Transverse colon (tissue), 4 donors: Measurements from ENCODE around the gene ERICH2. TPM values are rescaled to one million over a fixed set of nuclear protein-coding genes. Genes with fewer than 3 reads are reported as not detected.
"Not testable (repeated sequence)": the region's sequence is repeated elsewhere in the genome, so short reads cannot be mapped to it uniquely, and the experiment has no call there.

Experiments used
- DNase-seq: peaks from one replicate; pipeline ENCODE4 v3.0.0-alpha.2; 2019
- H3K27ac ChIP-seq, 4 donors: fragments of 200-600 bp; sonication (generic); 2 replicates each; pipeline ENCODE4 v1.5.1; 2016 to 2018; ENCODE audit warnings: inconsistent platforms in 4 of 4
- H3K27me3 ChIP-seq: fragments of 200-600 bp; sonication (generic); 2 replicates; pipeline ENCODE4 v1.5.1; 2017; ENCODE audit warnings: inconsistent platforms
- H3K36me3 ChIP-seq, 4 donors: fragments of 200-600 bp; sonication (generic); 2 replicates each; pipeline ENCODE4 v1.5.1; 2017 to 2019; ENCODE audit warnings: inconsistent platforms in 4 of 4
- H3K4me1 ChIP-seq, 4 donors: fragments of 200-600 bp; sonication (generic); 2 replicates each; pipeline ENCODE4 v1.5.1; 2017 to 2020; ENCODE audit warnings: inconsistent platforms in 4 of 4
- H3K4me3 ChIP-seq, 4 donors: fragments of 200-600 bp; sonication (generic); 1 replicate in 1 of 4; 2 replicates in 3 of 4; pipeline versions ENCODE4 v1.5.1 to v1.6.1; 2017 to 2019; ENCODE audit warnings: inconsistent platforms in 4 of 4
- H3K9me3 ChIP-seq, 2 donors: fragments of 200-600 bp; sonication (generic); 2 replicates each; pipeline ENCODE4 v1.5.1; 2017 to 2019; ENCODE audit warnings: inconsistent platforms in 2 of 2
- CTCF ChIP-seq, 5 experiments: fragments of 200-600 bp in 3 of 5; fragments of 450-650 bp in 2 of 5; sonication (generic) in 3 of 5; IDR thresholded peaks; 1 replicate in 2 of 5; 2 replicates in 3 of 5; pipeline ENCODE4 v1.5.1; 2016 to 2017; ENCODE audit warnings: antibody characterized with exemption in 5 of 5, inconsistent platforms in 3 of 5, mild to moderate bottlenecking in 2 of 5, moderate library complexity in 1 of 5
- EP300 ChIP-seq: sonication (generic); formaldehyde crosslinking; IDR thresholded peaks from one replicate; pipeline ENCODE4 v1.6.1; 2017; ENCODE audit warnings: antibody characterized with exemption, low read depth
- POLR2A ChIP-seq: fragments of 450-650 bp; IDR thresholded peaks from one replicate; pipeline ENCODE4 v1.6.1; 2016; ENCODE audit warnings: antibody characterized with exemption, mild to moderate bottlenecking, moderate library complexity
- POLR2AphosphoS5 ChIP-seq, 3 donors: sonication (generic); formaldehyde crosslinking; IDR thresholded peaks; one replicate each; pipeline ENCODE4 v1.6.1; 2016; ENCODE audit warnings: antibody characterized with exemption in 3 of 3
- WGBS, 2 donors: methylation state at CpG; one replicate each; pipeline ENCODE4 v1.1.5; 2018; ENCODE audit warnings: low coverage in 1 of 2; 5-methylcytosine and 5-hydroxymethylcytosine counted together
- in situ Hi-C, 4 donors: fragments of 200-750 bp; cut with MboI; loops; one replicate each; pipeline versions ENCODE4 v1.15.0 to v1.15.1; 2017; ENCODE audit warnings: low sequenced_read_pairs in 3 of 4, low pct_ligation_motif_present in 1 of 4, low pct_unique_long_range_greater_than_20kb in 1 of 4
- intact Hi-C: fragments of 100-400 bp; cut with DNase I; formaldehyde crosslinking; loops from one replicate; pipeline ENCODE4 v1.15.1; 2023; ENCODE audit warnings: low total_unique reads
- total RNA-seq, 4 donors: library from RNA; depleted of rRNA; stranded (reverse); fragments of >200 nt; gene quantifications; one replicate each; pipeline ENCODE4 v1.1.0, GENCODE V29; 2016

The ERICH2 gene
- total RNA-seq, 4 donors from 2014 or later = not detected

- Histone ChIP-seq H3K27ac (no peak overlapping the region), H3K9me3 (no peaks in the 10 kb centered on the region), H3K27me3 (peaks cover 5% of the 10 kb centered on the region), H3K36me3 (no peaks in the 10 kb centered on the region), H3K4me1 (no peaks in the 10 kb centered on the region), H3K4me3 (no peak overlapping the region)
- in situ Hi-C loops = no loop called here
- TF ChIP-seq POLR2AphosphoS5 (IDR thresholded peaks at IDR 0.05) = no peak
- intact Hi-C loops = no loop called here
- 49 to 66% methylated on average over 6 of the region's 6 CpGs for WGBS, 2 donors
- DNase-seq = no peak
These were observed 24.9 kb upstream of the ERICH2 start for GRCh38 chr2:170745305-170745704.

GRCh38 chr2:170747921-170748320 is 22.3 kb upstream of the ERICH2 start:
- Histone ChIP-seq H3K4me1 (no peaks in the 10 kb centered on the region), H3K9me3 (no peaks in the 10 kb centered on the region), H3K27ac (no peak overlapping the region), H3K4me3 (no peak overlapping the region), H3K27me3 (peaks cover 11% of the 10 kb centered on the region), H3K36me3 (no peaks in the 10 kb centered on the region)
- DNase-seq = no peak
- intact Hi-C loops = no loop called here
- in situ Hi-C loops = no loop called here
- TF ChIP-seq EP300 (no peak), POLR2A (no peak), CTCF (IDR thresholded peaks at IDR 0.05) (no peak), POLR2AphosphoS5 (IDR thresholded peaks at IDR 0.05) (no peak)
- 33 to 44% methylated on average over 3 to 4 of the region's 4 CpGs for WGBS, 2 donors

GRCh38 chr2:170751555-170751954 is 18.6 kb upstream of the ERICH2 start:
- 92 to 95% methylated on average over 12 of the region's 12 CpGs for WGBS, 2 donors
- H3K4me1 ChIP-seq, H3K27ac ChIP-seq, intact Hi-C loops, H3K9me3 ChIP-seq, H3K4me3 ChIP-seq, in situ Hi-C loops, H3K36me3 ChIP-seq, DNase-seq: not testable (repeated sequence)
- H3K27me3 ChIP-seq = peaks cover 11% of the 10 kb centered on the region

GRCh38 chr2:170761572-170761971 is 8.6 kb upstream of the ERICH2 start:
- no peak for DNase-seq
- H3K36me3 ChIP-seq = no peaks in the 10 kb centered on the region
- intact Hi-C loops = no loop called here
- H3K9me3 ChIP-seq = no peaks in the 10 kb centered on the region
- TF ChIP-seq POLR2A = no peak
- no peak for TF ChIP-seq POLR2AphosphoS5 (IDR thresholded peaks at IDR 0.05)
- TF ChIP-seq CTCF (IDR thresholded peaks at IDR 0.05) = no peak
- no peak for TF ChIP-seq EP300
- no peak overlapping the region for H3K4me3 ChIP-seq
- no peak overlapping the region for H3K27ac ChIP-seq
- peaks cover 0 to 2% (median 0%) of the 10 kb centered on the region in 4 donors for H3K4me1 ChIP-seq
- in situ Hi-C loops = no loop called here
- no peaks in the 10 kb centered on the region for H3K27me3 ChIP-seq

- in situ Hi-C loops (no loop called here), intact Hi-C loops (no loop called here)
- Histone ChIP-seq H3K4me1 (peaks cover 0 to 2% (median 0%) of the 10 kb centered on the region in 4 donors), H3K27ac (no peak overlapping the region), H3K36me3 (no peaks in the 10 kb centered on the region), H3K27me3 (no peaks in the 10 kb centered on the region), H3K9me3 (no peaks in the 10 kb centered on the region), H3K4me3 (no peak overlapping the region)
- no peak for DNase-seq
- TF ChIP-seq POLR2A (no peak), CTCF (IDR thresholded peaks at IDR 0.05) (no peak), EP300 (no peak), POLR2AphosphoS5 (IDR thresholded peaks at IDR 0.05) (no peak)
- 73 to 85% methylated on average over 7 of the region's 7 CpGs for WGBS, 2 donors
These were observed 7.4 kb upstream of the ERICH2 start for GRCh38 chr2:170762760-170763159.
